NCI-H748 (cell line): ENCODE results near the gene FBLN5.

Experiments used
- DNase-seq: peaks from one replicate; lab custom pipeline; 2025; ENCODE audit not compliant: unreplicated experiment; lab: John Stamatoyannopoulos, UW

FBLN5 gene

DNA sequence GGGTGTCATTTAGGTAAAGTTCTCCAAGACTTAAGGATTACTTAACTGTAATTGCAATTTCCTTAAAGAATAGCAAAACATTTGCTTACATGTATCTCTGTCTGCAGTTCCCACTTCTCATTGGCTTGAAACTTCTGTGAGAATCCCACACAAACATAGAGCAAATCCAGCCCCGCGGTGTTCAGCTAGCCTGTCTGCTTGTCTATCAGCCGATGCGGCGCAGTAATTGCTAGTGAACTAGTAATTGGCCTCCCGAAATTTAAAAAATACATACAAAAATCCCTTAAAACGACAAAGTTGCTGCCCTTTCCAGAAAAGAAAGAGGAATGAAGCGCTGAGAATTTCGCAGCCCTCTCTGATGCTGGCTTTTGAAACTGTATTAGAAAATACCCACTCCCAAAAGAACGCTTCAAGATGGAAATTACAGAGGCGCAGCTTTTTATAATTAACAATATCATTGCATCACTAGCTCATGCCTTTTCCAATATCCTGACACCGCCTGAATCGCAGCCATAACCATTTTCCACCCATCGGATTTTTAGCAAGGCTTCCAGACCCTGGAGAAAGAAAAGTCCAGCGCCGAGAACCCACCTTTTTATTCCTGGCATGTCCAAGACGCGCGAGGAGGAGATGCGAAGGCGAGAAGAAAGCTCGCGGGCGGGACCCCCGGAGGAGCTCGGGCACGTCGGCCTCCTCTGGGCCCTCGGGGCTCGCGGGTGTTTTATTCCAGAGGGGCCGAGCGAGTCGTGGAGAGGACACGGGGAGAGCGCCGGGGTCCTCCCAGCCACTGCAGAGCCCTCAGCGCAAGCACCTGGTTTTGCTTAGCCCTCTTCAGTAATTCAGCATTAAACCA lies 646 bp downstream of the FBLN5 start:
- DNase-seq: peak; percentile 65

GRCh38 chr14:91945751-91946621 lies 1.5 kb downstream of the FBLN5 start:
- DNase-seq: no peak

GRCh38 chr14:91942946-91943345 lies 4.5 kb downstream of the FBLN5 start:
- no peak for DNase-seq

DNA sequence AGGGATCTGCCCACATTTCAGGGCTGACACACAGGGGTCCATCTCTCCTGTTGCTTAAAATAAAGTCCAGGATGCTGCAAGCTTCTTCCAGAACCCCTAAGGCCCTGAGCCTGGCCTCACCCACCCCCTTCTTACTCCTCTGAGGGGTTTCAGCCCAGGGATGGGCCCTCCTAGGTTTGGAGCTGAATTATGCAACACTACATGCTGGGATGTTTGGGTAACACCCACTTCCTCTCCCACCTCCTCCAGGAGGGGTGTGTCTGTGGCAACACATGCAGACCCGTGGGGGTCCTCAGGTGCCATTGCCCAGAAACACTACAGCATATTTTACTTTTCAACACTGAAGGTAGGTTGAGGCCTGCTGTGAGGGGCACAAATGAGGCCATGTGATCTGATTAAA lies 5.4 kb downstream of the FBLN5 start:
- DNase-seq: no peak

DNA sequence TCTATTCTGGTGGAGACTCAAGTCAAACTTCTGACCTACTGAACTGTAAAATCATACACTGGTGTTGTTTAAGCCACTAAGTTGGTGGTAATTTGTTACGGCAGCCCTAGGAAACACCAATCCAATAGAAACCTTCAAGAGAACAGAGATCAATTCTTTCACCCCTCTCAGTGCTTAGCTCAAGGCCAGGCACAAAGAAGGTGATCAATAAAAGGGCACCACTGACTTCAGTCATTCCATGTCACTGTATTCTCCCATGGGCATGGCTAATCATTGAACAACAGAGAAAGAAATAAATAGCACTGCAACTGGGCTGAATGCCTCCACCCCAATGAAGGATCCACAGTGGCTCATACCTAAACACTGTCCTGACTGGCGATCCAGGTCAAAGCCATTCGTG lies 7.3 kb downstream of the FBLN5 start:
- DNase-seq: no peak

- DNase-seq: no peak
Observed at GRCh38 chr14:91935586-91935985, 11.9 kb downstream of the FBLN5 start.

- DNase-seq: no peak
Observed at GRCh38 chr14:91934554-91935285, 12.8 kb downstream of the FBLN5 start.

- DNase-seq: no peak
Observed at GRCh38 chr14:91931478-91932088, 15.9 kb downstream of the FBLN5 start.

- no peak for DNase-seq
Observed at GRCh38 chr14:91929700-91930099, 17.8 kb downstream of the FBLN5 start.

DNA sequence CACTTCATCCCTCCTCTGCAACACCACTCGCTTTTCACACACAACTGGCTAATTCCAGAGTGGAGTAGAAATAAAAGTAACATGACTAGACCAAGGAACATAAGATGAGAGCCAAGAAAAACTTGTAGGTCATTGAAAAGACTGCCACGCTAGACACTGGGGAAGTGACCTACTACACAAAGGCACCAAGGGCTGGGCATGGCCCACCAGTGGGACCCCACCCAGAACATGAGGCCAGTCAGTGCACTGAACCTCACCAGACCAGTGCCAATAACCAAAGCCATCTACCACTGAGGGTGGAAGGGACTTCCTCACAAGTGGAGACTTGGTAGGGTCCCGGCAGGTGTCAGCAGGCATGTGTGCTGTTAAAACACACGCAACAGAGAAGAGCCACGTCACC lies 19.7 kb downstream of the FBLN5 start:
- no peak for DNase-seq

DNA sequence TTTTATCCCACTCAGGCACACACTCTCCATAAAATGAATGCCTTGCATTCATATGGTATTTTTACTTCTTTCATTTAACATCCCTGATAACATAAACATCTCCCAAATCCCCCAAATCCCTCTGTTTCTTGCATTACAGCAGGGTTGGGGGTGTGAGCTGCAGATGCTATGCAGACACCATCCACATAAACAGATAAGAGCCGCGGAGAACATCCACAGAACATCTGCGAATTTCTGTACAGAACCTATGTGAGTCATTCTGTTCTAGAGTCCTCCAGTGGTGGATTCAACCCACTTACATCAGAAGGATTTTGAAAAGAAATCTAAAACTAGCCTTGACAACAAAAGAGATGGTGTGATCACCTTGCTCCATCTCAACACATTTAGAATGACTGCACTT lies 20.3 kb downstream of the FBLN5 start:
- no peak for DNase-seq

GRCh38 chr14:91926131-91926890 lies 21.2 kb downstream of the FBLN5 start:
- no peak for DNase-seq

DNA sequence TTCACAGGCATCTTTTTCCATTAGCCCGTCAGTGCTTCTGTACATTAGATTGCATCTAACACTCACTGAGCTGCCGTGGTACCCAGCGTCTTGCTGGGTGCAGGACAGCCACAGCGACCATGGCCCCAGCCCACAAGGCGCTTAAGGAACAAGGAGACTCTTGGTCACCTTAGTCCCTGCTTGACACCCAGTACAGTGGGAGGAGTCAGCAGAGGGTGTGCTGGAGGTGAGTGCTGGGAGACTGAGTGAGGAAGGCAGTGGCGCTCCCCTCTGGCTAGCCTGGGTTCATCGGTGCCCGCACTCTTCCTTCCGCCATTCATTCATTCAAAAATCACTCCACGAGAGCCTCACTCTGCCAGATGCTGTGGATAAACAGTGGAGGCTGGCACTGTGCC lies 21.8 kb downstream of the FBLN5 start:
- DNase-seq: no peak

GRCh38 chr14:91925001-91925726 lies 22.3 kb downstream of the FBLN5 start:
- no peak for DNase-seq

DNA sequence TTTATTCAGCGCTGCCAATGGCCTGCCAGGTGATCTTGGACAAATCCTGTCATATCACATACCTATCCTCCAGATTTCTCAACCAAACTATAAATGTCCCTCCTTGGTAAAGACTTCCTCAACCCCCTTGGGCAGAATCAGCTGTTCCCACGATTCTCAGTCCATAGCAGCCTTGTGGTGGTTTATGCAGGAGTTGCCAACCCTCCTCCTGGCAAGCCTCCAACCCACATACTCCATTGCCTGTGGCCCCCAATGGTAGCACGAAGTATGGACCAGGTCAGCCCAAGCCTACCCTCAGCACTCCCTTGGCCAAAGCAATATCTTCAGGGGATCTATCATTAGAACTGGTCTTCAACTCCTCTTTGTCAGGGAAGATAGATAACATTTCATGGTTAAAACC lies 27.0 kb downstream of the FBLN5 start:
- DNase-seq: no peak

DNA sequence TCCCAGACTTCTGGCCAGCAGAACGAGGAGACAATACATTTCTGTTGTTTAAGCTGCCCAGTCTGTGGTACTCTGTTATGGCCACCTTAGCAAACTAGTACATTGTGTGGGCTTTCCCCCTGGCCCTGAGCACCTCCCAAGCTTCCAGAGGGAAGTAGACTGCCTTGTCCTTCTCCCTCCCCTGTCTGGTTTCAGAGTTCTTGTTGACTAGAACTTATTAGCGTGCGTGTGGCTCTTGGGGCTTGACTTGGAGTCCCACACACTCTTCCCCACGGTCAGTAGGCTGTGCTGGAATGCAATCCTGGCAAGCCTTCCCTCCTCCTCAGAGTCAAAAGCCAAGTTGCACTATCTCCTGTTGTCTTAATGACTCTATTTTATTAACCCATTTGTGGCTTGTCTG lies 27.7 kb downstream of the FBLN5 start:
- no peak for DNase-seq

DNA sequence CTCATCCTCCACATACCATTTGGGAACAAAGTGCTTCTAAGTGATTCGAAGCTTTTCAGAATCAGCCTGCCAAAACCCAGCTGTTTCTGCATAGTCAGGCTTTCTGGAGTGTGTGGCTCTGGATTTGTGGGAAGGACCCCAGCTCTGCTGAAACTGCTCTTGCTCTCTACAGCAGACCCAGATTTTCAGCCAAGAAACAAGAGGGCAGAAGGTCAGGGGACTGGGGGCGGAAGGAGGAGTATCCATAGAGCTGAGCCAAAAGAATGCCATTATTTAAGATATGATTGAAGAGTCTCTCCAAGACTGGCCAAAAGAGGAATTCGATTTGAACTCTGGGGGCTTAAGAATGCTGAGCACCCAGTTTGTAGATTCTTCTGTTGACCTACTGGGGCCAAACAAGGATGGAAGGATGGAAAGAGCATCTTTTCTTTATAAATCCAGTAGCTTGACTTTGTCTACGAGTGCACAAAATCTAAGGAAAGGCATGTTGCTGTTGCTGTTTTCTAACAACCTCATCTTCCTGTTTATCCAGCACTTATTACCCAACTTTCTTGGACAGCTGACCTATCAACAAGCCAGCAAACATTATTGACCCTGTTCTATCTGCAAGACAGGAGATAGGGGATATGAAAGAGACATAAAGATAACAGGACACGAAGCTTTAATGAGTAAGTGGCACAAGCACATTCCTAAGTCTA lies 29.2 kb downstream of the FBLN5 start:
- DNase-seq: no peak

GRCh38 chr14:91912035-91912434 lies 35.5 kb downstream of the FBLN5 start:
- DNase-seq: no peak

DNA sequence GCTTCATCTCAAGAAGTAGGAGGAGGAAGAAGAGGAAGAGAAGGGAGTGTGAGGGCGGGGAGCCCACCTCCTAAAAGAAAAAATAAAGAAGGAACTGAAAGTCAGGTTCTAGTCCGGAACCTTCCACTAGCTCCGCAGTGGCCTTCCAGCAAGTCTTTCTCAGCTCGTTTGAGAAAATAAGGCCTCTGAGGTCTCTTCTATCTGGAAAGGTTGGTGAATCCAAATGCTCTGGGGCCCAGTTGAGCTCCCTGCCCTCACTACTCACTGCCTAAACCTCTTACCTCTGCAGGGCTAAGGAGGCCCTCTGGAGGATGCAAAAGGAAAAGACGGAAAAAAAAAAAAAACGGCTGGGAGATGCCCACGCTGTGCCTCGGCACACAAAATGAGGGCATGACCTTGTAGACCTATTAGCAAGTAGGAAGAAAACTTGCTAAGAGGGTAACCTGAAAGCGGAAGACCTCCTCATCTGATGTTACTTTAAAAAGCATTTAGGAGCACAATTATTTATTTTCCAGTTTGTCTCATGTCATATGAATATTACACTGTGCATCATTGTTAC lies 35.9 kb downstream of the FBLN5 start:
- peak; percentile 72 for DNase-seq
